K562 (cell line): ENCODE measurements around the gene PTGR1. TPM values are rescaled to one million over a fixed set of nuclear protein-coding genes. Genes with fewer than 3 reads are reported as not detected.

ENCODE experiments used
- ATAC-seq: fragments of 200-7000 bp; cut with Tn5 transposase; 3 replicates; pipeline ENCODE4 v1.9.1; 2020; ENCODE audit warnings: moderate library complexity
- Bru-seq: library from RNA; stranded (reverse); fragments of 400-500 nt; gene quantifications from one replicate; lab custom pipeline; 2021; lab: Mats Ljungman, UMichigan
- BruChase-seq, 2 experiments: library from RNA; stranded (reverse); fragments of 400-500 nt; gene quantifications; one replicate each; lab custom pipeline; 2021; lab: Mats Ljungman, UMichigan
- BruUV-seq: library from RNA; stranded (reverse); fragments of 400-500 nt; replicated peaks from 2 replicates; lab custom pipeline; 2021; lab: Mats Ljungman, UMichigan
- CTCF ChIA-PET: fragments of 300-600 bp; formaldehyde crosslinking; extraction: SDS; loops from one replicate; lab custom pipeline; 2021; ENCODE audit warnings: low intra/inter-chr PET ratio; lab: Yijun Ruan, JAX
- POLR2A ChIA-PET: fragments of 300-600, 350-650 bp; sonication (Branson Sonifier 250); formaldehyde crosslinking; extraction: SDS; loops from one replicate; lab custom pipeline; 2021; ENCODE audit warnings: antibody characterized with exemption, inconsistent platforms; lab: Yijun Ruan, JAX
- DNase-seq, 4 experiments: peaks; one replicate each; pipeline versions ENCODE4 v3.0.0 to v3.0.0-alpha.2; 2011 to 2018; ENCODE audit warnings: low spot score in 3 of 4, mixed read lengths in 3 of 4; ENCODE audit errors: extremely low read depth in 1 of 4
- FAIRE-seq: peaks from 2 replicates; lab custom pipeline; 2011; peaks lifted over from hg19 to GRCh38; lab: Jason Lieb, UNC
- H2AFZ ChIP-seq: 2 replicates; pipeline ENCODE4 v1.6.0; 2011; ENCODE audit warnings: low read depth, low read length, control low read depth, inconsistent platforms
- H3K27ac ChIP-seq: fragments of 200-600 bp; 3 replicates; pipeline ENCODE4 v1.8.0; 2011; ENCODE audit warnings: low read depth, mild to moderate bottlenecking, control low read depth, inconsistent platforms, low read length, moderate library complexity, mixed read lengths; ENCODE audit errors: extremely low read depth
- H3K27me3 ChIP-seq, 2 experiments: fragments of 300-600 bp in 1 of 2; 2 replicates in 1 of 2; 3 replicates in 1 of 2; pipeline versions ENCODE4 v1.6.0 to v1.8.0; 2011; ENCODE audit warnings: inconsistent platforms in 2 of 2, low read length in 2 of 2, mild to moderate bottlenecking in 1 of 2, mixed read lengths in 1 of 2, moderate library complexity in 1 of 2; ENCODE audit not compliant: control insufficient read depth in 2 of 2, insufficient read depth in 2 of 2
- H3K36me3 ChIP-seq: fragments of 300-600 bp; 3 replicates; pipeline ENCODE4 v1.8.0; 2011; ENCODE audit warnings: mild to moderate bottlenecking, low read length, inconsistent platforms; ENCODE audit not compliant: control insufficient read depth, insufficient read depth
- H3K4me1 ChIP-seq, 2 experiments: fragments of 200-600 bp in 1 of 2; replicated peaks in 1 of 2; 2 replicates in 1 of 2; 3 replicates in 1 of 2; pipeline versions ENCODE4 v1.5.1 to v1.8.0; 2011; ENCODE audit warnings: inconsistent platforms in 2 of 2, low read length in 2 of 2, mild to moderate bottlenecking in 1 of 2, mixed read lengths in 1 of 2, moderate library complexity in 1 of 2; ENCODE audit not compliant: control insufficient read depth in 2 of 2, insufficient read depth in 2 of 2
- H3K4me2 ChIP-seq: 2 replicates; pipeline ENCODE4 v1.6.1; 2011; ENCODE audit warnings: low read length, control low read depth, inconsistent platforms, mixed read lengths; ENCODE audit not compliant: insufficient read depth
- H3K4me3 ChIP-seq: fragments of 200-600 bp; sonication (generic), shearing (Covaris generic); 2 replicates; pipeline ENCODE4 v1.5.1; 2016; ENCODE audit warnings: control low read depth, inconsistent platforms
- H3K79me2 ChIP-seq: fragments of 200-600 bp; 3 replicates; pipeline ENCODE4 v1.8.0; 2011; ENCODE audit warnings: low read length, inconsistent platforms; ENCODE audit not compliant: control insufficient read depth, insufficient read depth
- H3K9ac ChIP-seq, 2 experiments: 2 replicates each; pipeline versions ENCODE4 v1.6.0 to v1.6.1; 2011; ENCODE audit warnings: low read depth in 2 of 2, low read length in 2 of 2, control low read depth in 1 of 2, inconsistent platforms in 1 of 2, mild to moderate bottlenecking in 1 of 2, mixed read lengths in 1 of 2; ENCODE audit not compliant: insufficient read depth in 1 of 2
- H3K9me1 ChIP-seq: one replicate; pipeline ENCODE4 v1.6.0; 2011; ENCODE audit warnings: inconsistent platforms, mild to moderate bottlenecking, low read length, moderate library complexity; ENCODE audit not compliant: control insufficient read depth, insufficient read depth
- H3K9me3 ChIP-seq: replicated peaks from 2 replicates; pipeline ENCODE4 v1.5.1; 2011; ENCODE audit warnings: low read depth, low read length, inconsistent platforms; ENCODE audit not compliant: control insufficient read depth, insufficient read depth
- H4K20me1 ChIP-seq: replicated peaks from 2 replicates; pipeline ENCODE4 v1.6.1; 2011; ENCODE audit warnings: low read length, inconsistent platforms, mixed read lengths; ENCODE audit not compliant: control insufficient read depth, insufficient read depth
- EGR1 ChIP-seq: fragments of 450-650 bp; conservative IDR thresholded peaks from 2 replicates; pipeline ENCODE4 v1.6.1; 2017; ENCODE audit warnings: mild to moderate bottlenecking
- MEF2D ChIP-seq: conservative IDR thresholded peaks from 2 replicates; pipeline ENCODE4 v1.6.1; 2016; ENCODE audit warnings: low read depth, missing genetic modification characterization, missing compliant biosample characterization
- WGBS: fragments of 100-300 bp; shearing (Covaris generic); methylation state at CpG from one replicate; pipeline ENCODE4 v1.1.6; 2016; ENCODE audit warnings: low coverage, mixed read lengths; ENCODE audit not compliant: insufficient coverage; ENCODE audit errors: missing lambda C conversion rate; 5-methylcytosine and 5-hydroxymethylcytosine counted together
- in situ Hi-C: fragments of 300-500 bp; cut with MboI; formaldehyde crosslinking; loops from 4 replicates; pipeline ENCODE4 v1.15.0; 2018; ENCODE audit warnings: inconsistent platforms, mixed read lengths
- intact Hi-C: fragments of 100-400 bp; cut with micrococcal nuclease; formaldehyde crosslinking; loops from 2 replicates; pipeline ENCODE4 v1.14.2; 2022
- long read RNA-seq, 3 experiments: library from polyadenylated mRNA in 2 of 3; library from RNA in 1 of 3; unstranded in 2 of 3; stranded (forward) in 1 of 3; transcript quantifications; one replicate each; pipeline ENCODE4 v2.0.0, GENCODE V29; 2019 to 2022
- polyA minus RNA-seq, 3 experiments: library from RNA; depleted of rRNA, polyadenylated mRNA; stranded (reverse); fragments of >200 nt; gene quantifications; 2 replicates each; pipeline ENCODE4 v1.2.3, GENCODE V29; 2011
- polyA plus RNA-seq, 8 experiments: library from polyadenylated mRNA; depleted of rRNA in 4 of 8; stranded (reverse) in 5 of 8; unstranded in 3 of 8; fragments of >200 nt; fragmentation: Nextera tagmentation in 2 of 8; fragmentation: Illumina TruSeq in 1 of 8; extraction: Ambion mirVana in 2 of 8; extraction: Trizol in 1 of 8; gene quantifications; 2 replicates each; pipeline versions ENCODE4 v1.2.1 to v1.2.3, GENCODE V29; 2011 to 2014; ENCODE audit warnings: inconsistent platforms in 1 of 8, missing spikeins in 1 of 8
- total RNA-seq, 7 experiments: library from RNA; depleted of rRNA in 6 of 7; stranded (reverse); fragments of >200 nt in 6 of 7; fragmentation: Illumina TruSeq in 2 of 7; extraction: Trizol in 2 of 7; gene quantifications; 2 replicates each; pipeline versions ENCODE4 v1.2.1 to v1.2.3, GENCODE V29; 2011 to 2021; ENCODE audit warnings: low replicate concordance in 1 of 7

Gene PTGR1
- total RNA-seq (2011; cell fraction: chromatin; rRNA removed; ENCODE audit: low replicate concordance): 0.42 TPM in 1 of 2 replicates, not detected in the other
- total RNA-seq (2011; cell fraction: nucleolus; rRNA removed): not detected in 2 replicates
- not detected in 2 replicates for total RNA-seq (2011; cell fraction: nucleoplasm; rRNA removed)
- total RNA-seq (2014; rRNA removed) (not detected in 2 replicates), total RNA-seq (2014; rRNA removed; fragmentation: Illumina TruSeq; extraction: Trizol) (not detected in 2 replicates), total RNA-seq (2015; rRNA removed; fragmentation: Illumina TruSeq; extraction: Trizol) (not detected in 2 replicates), total RNA-seq (2021) (0.22 and 0.36 TPM in 2 replicates), polyA plus RNA-seq (2011; rRNA removed) (not detected in 2 replicates), polyA plus RNA-seq (2014; fragmentation: Illumina TruSeq; extraction: Trizol) (not detected in 2 replicates), polyA plus RNA-seq (2014; fragmentation: Nextera tagmentation; extraction: Ambion mirVana) (not detected), polyA plus RNA-seq (2014; rRNA removed) (not detected in 2 replicates), polyA minus RNA-seq (2011; rRNA and poly(A)+ RNA removed) (not detected in 2 replicates), Bru-seq, nascent RNA (percentile 14 among the genes with signal in this experiment), BruChase-seq, experiment 1, labeled RNA remaining after a 2-hour chase (percentile 11 among the genes with signal in this experiment), BruChase-seq, experiment 2, labeled RNA remaining after a 6-hour chase (percentile 13 among the genes with signal in this experiment)
- 0.07 TPM in 1 of 2 replicates, not detected in the other for polyA plus RNA-seq (2011; cell fraction: cytosol; rRNA removed)
- not detected in 2 replicates for polyA plus RNA-seq (2011; cell fraction: nucleus; rRNA removed)
- 0.08 TPM in 1 of 2 replicates, not detected in the other for polyA plus RNA-seq (2012)
- polyA minus RNA-seq (2011; cell fraction: cytosol; rRNA and poly(A)+ RNA removed): not detected in 2 replicates
- not detected in 2 replicates for polyA minus RNA-seq (2011; cell fraction: nucleus; rRNA and poly(A)+ RNA removed)
- long read RNA-seq, experiment 1: 0 reads
- long read RNA-seq, experiment 2: 0 reads
- long read RNA-seq, experiment 3, partial matches to known transcripts: 0 of 1 reads
- long read RNA-seq, experiment 3, other reads (novel, unspliced or antisense): 1 of 1 reads

DNA sequence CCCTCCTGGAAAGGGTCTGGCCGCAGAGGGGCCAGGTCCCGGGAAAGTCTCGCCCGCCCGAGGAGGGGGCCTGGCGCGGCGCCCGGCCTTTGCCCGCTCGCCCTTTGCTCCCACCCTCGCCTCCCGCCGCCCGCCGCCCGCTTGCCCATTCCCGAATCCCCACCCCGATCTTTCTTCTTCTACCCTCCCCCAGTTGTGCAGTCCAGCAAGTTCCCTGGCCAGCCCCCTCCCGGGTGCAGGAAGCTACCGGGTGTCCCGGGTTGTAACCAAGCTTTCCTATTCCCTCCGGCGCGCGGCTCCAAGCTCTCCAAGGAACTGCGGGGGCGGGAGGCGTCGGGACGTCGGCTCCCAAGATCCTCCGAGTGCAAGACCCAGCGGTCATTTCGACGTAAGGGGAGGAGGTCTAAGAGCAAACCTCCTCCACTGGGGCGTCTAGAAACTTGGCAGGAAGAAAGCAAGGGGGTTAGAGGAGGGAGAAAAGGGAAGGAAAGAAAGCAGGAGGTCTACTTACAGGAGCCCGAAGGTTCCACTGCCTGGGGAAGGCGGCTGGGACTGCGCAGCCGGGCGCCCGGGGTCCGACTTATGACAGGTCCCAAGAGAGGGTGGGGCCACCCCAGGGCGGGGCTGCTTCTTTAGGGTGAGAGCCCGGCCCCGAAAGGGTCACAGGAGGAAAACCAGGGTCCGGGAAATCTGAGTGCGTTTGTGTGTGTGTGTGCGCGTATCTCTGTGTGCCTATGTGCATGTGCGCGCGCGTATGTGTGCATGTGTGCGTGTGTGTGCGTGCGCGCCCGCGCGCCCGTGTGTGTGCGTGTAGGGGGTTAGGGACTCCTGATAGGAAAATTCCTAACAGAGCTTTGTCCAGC is at the start of gene PTGR1:
Gene PTGR1, minus strand, starts transcription at position 556 of the 863 bp plus-strand sequence. CDS start 2,225 bp downstream, outside the sequence.
- no peak within 1 kb of the TSS for H3K4me2 ChIP-seq
- no peak for ATAC-seq
- DNase-seq: no peak
- H3K4me1 ChIP-seq: peaks cover 2 to 14% of the 10 kb centered on the region in 2 experiments; a peak in 2 of 5 replicates
- peak; percentile 50 for TF ChIP-seq EGR1
- no peak for TF ChIP-seq MEF2D (tag)
- in situ Hi-C loops: no loop called here
- CTCF ChIA-PET: interaction anchor here (0.6 kb wide), 1 partner anchor 95 kb away, joined by 3 read pairs; no protein-coding TSS in a partner anchor
- intact Hi-C loops: loop anchor here (5.0 to 10.0 kb wide), 2 partner anchors 125 to 473 kb away; no protein-coding TSS in a partner anchor
- H3K9ac ChIP-seq: no peak within 1 kb of the TSS
- no peak for FAIRE-seq
- no peak within 1 kb of the TSS for H3K27ac ChIP-seq
- no peak within 1 kb of the TSS for H2AFZ ChIP-seq
- H4K20me1 ChIP-seq: no peaks in the 10 kb centered on the region
- H3K9me3 ChIP-seq: peaks cover 2% of the 10 kb centered on the region; the same call in 1 of the 2 replicates
- H3K79me2 ChIP-seq: no peaks in the 10 kb centered on the region
- no peak within 1 kb of the TSS for H3K4me3 ChIP-seq
- POLR2A ChIA-PET: no interaction called here
- no peaks in the 10 kb centered on the region for H3K36me3 ChIP-seq
- no TSS peak for BruUV-seq
- no peaks in the 10 kb centered on the region for H3K9me1 ChIP-seq
- WGBS: 22% methylated on average over 18 of the region's 64 CpGs
- peaks cover 11 to 12% of the 10 kb centered on the region in 2 experiments; a peak in 3 of 5 replicates for H3K27me3 ChIP-seq
